Colon (tissue), 2 donors: ENCODE data around the gene ZNRF2.

Source experiments
- FAIRE-seq: peaks from 2 replicates; lab custom pipeline; 2012; peaks lifted over from hg19 to GRCh38; lab: Jason Lieb, UNC
- donor health status: control.
- donor health status: control.

Gene ZNRF2

GRCh38 chr7:30322271-30323005, 38.0 kb downstream of the ZNRF2 start:
- no peak for FAIRE-seq

- FAIRE-seq = peak; percentile 43
These were observed 38.6 kb downstream of the ZNRF2 start for GRCh38 chr7:30323006-30323355.

GRCh38 chr7:30327813-30328212, 43.4 kb downstream of the ZNRF2 start:
- FAIRE-seq = no peak

- FAIRE-seq = no peak
These were observed 44.0 kb downstream of the ZNRF2 start for GRCh38 chr7:30328381-30328780.

GRCh38 chr7:30329716-30330115, 45.3 kb downstream of the ZNRF2 start:
- no peak for FAIRE-seq

GRCh38 chr7:30330134-30331111, 46.0 kb downstream of the ZNRF2 start:
- no peak for FAIRE-seq

GRCh38 chr7:30331338-30331737, 46.9 kb downstream of the ZNRF2 start:
- FAIRE-seq = no peak

GRCh38 chr7:30332549-30332948, 48.2 kb downstream of the ZNRF2 start:
- no peak for FAIRE-seq

GRCh38 chr7:30335763-30336487, 51.5 kb downstream of the ZNRF2 start:
- FAIRE-seq = no peak

GRCh38 chr7:30344513-30344912, 60.1 kb downstream of the ZNRF2 start:
- peak; percentile 66 for FAIRE-seq

- FAIRE-seq = no peak
These were observed 63.1 kb downstream of the ZNRF2 start for GRCh38 chr7:30347226-30348082.

- FAIRE-seq = peak; percentile 66
These were observed 63.7 kb downstream of the ZNRF2 start for GRCh38 chr7:30348083-30348560.

GRCh38 chr7:30349170-30349569, 64.8 kb downstream of the ZNRF2 start:
- no peak for FAIRE-seq

GRCh38 chr7:30349816-30350215, 65.4 kb downstream of the ZNRF2 start:
- FAIRE-seq = no peak

GRCh38 chr7:30351286-30351685, 66.9 kb downstream of the ZNRF2 start:
- peak; percentile 14 for FAIRE-seq

- FAIRE-seq = peak; percentile 33
These were observed 67.3 kb downstream of the ZNRF2 start for GRCh38 chr7:30351724-30352123.

- FAIRE-seq = no peak
These were observed 67.8 kb downstream of the ZNRF2 start for GRCh38 chr7:30352169-30352568.

GRCh38 chr7:30353532-30353931, 69.1 kb downstream of the ZNRF2 start:
- no peak for FAIRE-seq

- no peak for FAIRE-seq
These were observed 69.7 kb downstream of the ZNRF2 start for GRCh38 chr7:30353932-30354607.

- FAIRE-seq = no peak
These were observed 70.4 kb downstream of the ZNRF2 start for GRCh38 chr7:30354791-30355190.

- FAIRE-seq = no peak
These were observed 75.6 kb downstream of the ZNRF2 start for GRCh38 chr7:30359957-30360356.
